Mononuclear cell (primary cell): ENCODE measurements around the gene HNRNPM. TPM values are rescaled to one million over a fixed set of nuclear protein-coding genes. Genes with fewer than 3 reads are reported as not detected.

Experiments used
- H3K27me3 ChIP-seq: 2 replicates; pipeline ENCODE4 v1.6.0; 2011; ENCODE audit warnings: low read length, control low read depth; ENCODE audit not compliant: insufficient read depth
- H3K4me1 ChIP-seq: 2 replicates; pipeline ENCODE4 v1.5.1; 2011; ENCODE audit warnings: mild to moderate bottlenecking, low read length, control low read depth; ENCODE audit not compliant: insufficient read depth
- H3K4me3 ChIP-seq: 2 replicates; pipeline ENCODE4 v1.5.1; 2011; ENCODE audit warnings: mild to moderate bottlenecking, low read length, moderate library complexity
- H3K9me3 ChIP-seq: 2 replicates; pipeline ENCODE4 v1.5.1; 2011; ENCODE audit warnings: low read depth, mild to moderate bottlenecking, control low read depth, low read length
- total RNA-seq: library from RNA; depleted of rRNA; stranded (reverse); fragments of >200 nt; gene quantifications from one replicate; pipeline ENCODE4 v1.2.3, GENCODE V29; 2012

The HNRNPM gene
- total RNA-seq, 1 donor, result 104 TPM

DNA sequence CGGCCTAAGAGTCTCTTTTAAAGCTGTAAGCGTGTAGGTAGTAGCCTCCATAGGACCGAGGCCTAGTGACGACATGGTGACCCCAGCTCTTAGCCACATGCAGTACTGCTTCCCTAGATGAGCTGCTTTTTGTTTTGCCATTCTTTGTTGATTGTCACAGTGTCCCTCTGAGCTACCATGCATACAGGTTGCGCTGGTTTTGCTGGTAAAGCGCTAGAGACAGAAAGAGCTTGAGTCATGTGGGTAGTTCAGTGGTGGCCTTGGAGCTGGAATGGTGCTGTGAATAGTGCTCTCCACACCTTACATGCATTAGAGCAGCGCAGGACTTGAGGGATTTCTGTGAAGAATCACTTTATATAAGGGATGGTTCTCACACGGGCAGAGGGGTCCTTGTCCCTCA is 5.1 kb downstream of the HNRNPM start:
- Histone ChIP-seq H3K4me1 (peaks cover 79% of the 10 kb centered on the region), H3K4me3 (no peak overlapping the region), H3K9me3 (no peaks in the 10 kb centered on the region)

DNA sequence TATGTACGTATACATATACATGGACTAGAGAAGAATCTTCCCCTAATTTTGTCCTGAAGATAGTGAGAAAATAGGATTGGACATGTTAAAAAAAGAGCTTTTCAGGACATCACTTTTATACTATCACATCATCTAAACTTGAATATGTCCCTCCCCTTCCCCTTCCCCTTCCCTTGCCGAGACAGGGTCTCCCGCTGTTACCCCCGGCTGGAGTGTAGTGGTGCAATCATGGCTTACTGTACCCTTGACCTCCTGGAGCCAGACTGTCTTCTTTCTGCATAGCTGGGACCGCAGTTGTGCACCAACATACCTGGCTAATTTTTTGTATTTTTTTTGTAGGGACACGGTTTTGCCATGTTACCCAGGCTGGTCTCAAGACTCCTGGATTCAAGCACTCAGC is 6.6 kb downstream of the HNRNPM start:
- Histone ChIP-seq H3K27me3 (no peaks in the 10 kb centered on the region), H3K9me3 (no peaks in the 10 kb centered on the region), H3K4me3 (no peak overlapping the region), H3K4me1 (peaks cover 70% of the 10 kb centered on the region)

More for the DNA sequence above, 5.1 kb downstream of the HNRNPM start:
- H3K27me3 ChIP-seq, result no peaks in the 10 kb centered on the region

- Histone ChIP-seq H3K9me3 (no peaks in the 10 kb centered on the region), H3K4me1 (peaks cover 69% of the 10 kb centered on the region), H3K4me3 (no peak overlapping the region), H3K27me3 (no peaks in the 10 kb centered on the region)
Observed at GRCh38 chr19:8451885-8452284, 7.1 kb downstream of the HNRNPM start.

- peaks cover 64% of the 10 kb centered on the region for H3K4me1 ChIP-seq
Observed at GRCh38 chr19:8452446-8453123, 7.8 kb downstream of the HNRNPM start.

DNA sequence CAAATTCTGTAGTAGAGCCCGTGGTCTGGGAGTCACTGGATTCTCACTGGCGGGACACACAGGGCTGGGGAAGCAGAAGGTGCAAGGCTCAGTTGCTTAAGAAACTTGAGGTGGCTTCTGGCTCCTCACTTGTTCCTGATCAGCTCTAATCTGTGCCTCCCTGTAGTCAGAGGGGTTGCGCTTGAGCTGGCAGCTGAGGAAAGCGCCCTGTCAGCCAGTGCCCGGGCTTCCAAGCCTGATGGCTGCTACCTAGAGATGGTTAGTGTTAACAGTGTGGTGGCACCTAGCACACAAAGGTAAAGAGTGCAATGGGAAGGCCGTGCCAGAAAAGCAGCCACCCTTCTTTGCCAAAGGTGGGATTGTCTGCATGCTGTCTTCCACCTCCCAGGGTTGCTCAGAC is 8.8 kb downstream of the HNRNPM start:
- Histone ChIP-seq H3K9me3 (no peaks in the 10 kb centered on the region), H3K4me1 (peaks cover 54% of the 10 kb centered on the region), H3K27me3 (no peaks in the 10 kb centered on the region), H3K4me3 (no peak overlapping the region)

More at GRCh38 chr19:8452446-8453123, 7.8 kb downstream of the HNRNPM start:
- H3K9me3 ChIP-seq, result no peaks in the 10 kb centered on the region
- no peak overlapping the region for H3K4me3 ChIP-seq
- H3K27me3 ChIP-seq, result no peaks in the 10 kb centered on the region

GRCh38 chr19:8454218-8454617 is 9.4 kb downstream of the HNRNPM start:
- no peaks in the 10 kb centered on the region for H3K9me3 ChIP-seq
- H3K4me3 ChIP-seq, result no peak overlapping the region
- H3K27me3 ChIP-seq, result no peaks in the 10 kb centered on the region
- peaks cover 52% of the 10 kb centered on the region for H3K4me1 ChIP-seq

GRCh38 chr19:8455018-8455417 is 10.2 kb downstream of the HNRNPM start:
- Histone ChIP-seq H3K4me1 (peaks cover 47% of the 10 kb centered on the region), H3K27me3 (no peaks in the 10 kb centered on the region), H3K9me3 (no peaks in the 10 kb centered on the region), H3K4me3 (no peak overlapping the region)

DNA sequence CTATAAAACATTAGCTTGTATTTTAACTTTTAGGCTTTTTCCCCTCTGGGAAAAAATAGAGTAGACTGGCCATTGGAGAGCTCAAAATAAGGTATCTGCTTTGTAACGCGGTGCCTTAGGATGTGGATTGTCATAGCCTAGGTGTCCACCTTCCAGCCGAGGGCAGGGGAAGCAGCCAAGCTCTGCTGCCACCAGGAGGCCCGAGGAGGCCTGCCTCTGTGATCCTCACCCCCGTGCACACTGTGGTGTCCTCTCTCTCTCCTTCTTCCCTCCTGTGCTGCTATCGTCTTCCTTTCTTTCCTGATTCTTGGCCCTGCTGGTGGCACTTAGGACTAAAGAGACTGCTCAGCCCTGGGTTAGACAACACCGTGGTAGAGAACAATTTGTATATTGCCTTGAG is 11.3 kb downstream of the HNRNPM start:
- Histone ChIP-seq H3K27me3 (no peaks in the 10 kb centered on the region), H3K4me1 (peaks cover 40% of the 10 kb centered on the region), H3K4me3 (no peak overlapping the region), H3K9me3 (no peaks in the 10 kb centered on the region)

- H3K27me3 ChIP-seq, result no peaks in the 10 kb centered on the region
- peaks cover 29% of the 10 kb centered on the region for H3K4me1 ChIP-seq
- H3K4me3 ChIP-seq, result no peak overlapping the region
- H3K9me3 ChIP-seq, result no peaks in the 10 kb centered on the region
Observed at GRCh38 chr19:8457209-8457608, 12.4 kb downstream of the HNRNPM start.

- Histone ChIP-seq H3K9me3 (no peaks in the 10 kb centered on the region), H3K4me1 (peaks cover 22% of the 10 kb centered on the region), H3K4me3 (no peak overlapping the region), H3K27me3 (no peaks in the 10 kb centered on the region)
Observed at GRCh38 chr19:8457827-8458226, 13.1 kb downstream of the HNRNPM start.

GRCh38 chr19:8458380-8458779 is 13.6 kb downstream of the HNRNPM start:
- H3K4me3 ChIP-seq, result no peak overlapping the region
- peaks cover 17% of the 10 kb centered on the region for H3K4me1 ChIP-seq
- no peaks in the 10 kb centered on the region for H3K27me3 ChIP-seq
- H3K9me3 ChIP-seq, result no peaks in the 10 kb centered on the region

GRCh38 chr19:8459095-8459494 is 14.3 kb downstream of the HNRNPM start:
- Histone ChIP-seq H3K4me1 (peaks cover 11% of the 10 kb centered on the region), H3K4me3 (no peak overlapping the region), H3K27me3 (no peaks in the 10 kb centered on the region), H3K9me3 (no peaks in the 10 kb centered on the region)

DNA sequence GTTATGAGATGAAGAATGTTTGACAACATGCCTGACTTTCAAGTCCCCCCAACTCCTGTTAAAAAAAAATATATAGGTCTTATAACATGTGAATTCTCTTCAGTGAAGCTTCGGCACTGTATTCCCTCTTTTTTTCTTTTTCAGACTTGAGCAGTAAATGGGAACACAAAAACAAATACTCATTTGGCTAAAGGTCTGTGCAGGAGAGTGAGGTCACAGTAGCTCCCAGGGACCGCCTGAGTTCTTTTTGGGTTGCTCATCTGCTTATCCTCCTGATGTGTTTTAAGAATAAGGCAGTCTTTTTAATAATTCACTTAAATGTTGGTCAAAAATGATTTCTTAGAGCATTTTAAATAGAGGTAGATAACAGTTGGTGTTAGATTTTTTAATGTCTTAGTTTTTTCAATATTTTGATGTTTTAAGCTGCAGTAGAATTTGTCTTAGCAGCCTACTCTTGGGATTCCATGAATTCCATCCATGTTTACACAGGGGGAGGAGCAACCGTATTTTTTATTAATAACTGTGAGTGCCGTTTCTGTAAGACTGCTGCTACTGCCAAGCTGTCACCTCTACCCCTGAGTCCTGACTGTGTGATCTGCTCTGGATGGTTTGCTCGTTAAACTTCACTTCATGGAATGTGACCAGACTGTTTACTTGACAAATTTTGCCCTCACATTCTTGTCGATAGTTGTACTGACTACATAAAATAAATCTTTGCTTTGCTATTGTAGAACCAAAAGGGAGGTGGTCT is 14.9 kb downstream of the HNRNPM start:
- Histone ChIP-seq H3K27me3 (no peaks in the 10 kb centered on the region), H3K4me3 (no peak overlapping the region), H3K4me1 (peaks cover 11% of the 10 kb centered on the region), H3K9me3 (no peaks in the 10 kb centered on the region)

DNA sequence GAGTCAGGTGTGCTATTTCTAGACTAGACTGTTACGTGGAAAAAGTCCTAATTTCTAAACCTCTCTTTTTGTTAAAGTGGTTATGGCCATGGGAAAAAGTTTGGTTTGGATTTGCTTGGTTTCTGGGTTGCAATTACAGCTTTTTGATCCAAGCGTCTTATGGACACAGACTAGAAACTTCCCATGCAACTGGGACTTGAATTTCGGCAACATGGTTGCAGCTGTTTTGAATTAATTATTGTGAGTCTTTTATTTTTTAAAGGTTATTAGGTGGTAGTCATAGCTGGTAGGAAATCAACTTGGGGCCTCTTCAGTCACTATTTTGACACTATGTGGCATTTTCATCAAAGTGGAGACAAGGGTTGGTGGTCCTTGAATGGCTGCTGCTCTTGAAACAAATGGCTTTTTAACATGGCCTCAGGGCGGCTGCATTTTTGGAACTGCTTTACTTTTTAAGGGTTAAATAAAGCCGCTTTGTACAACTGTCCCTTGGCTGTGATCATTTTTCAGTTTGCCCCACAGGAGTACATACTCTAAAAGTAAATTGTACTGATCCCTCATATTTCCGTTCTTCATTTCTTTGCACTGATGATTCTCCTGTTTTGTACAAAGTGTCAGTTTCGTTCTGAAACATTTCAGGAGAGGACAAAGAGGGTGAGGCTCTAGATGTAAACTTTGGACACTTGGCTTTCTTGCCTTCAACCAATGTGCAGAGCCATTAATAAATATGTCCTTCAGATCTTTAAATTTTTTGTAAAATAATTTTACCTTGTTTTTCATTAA is 15.9 kb downstream of the HNRNPM start:
- Histone ChIP-seq H3K4me1 (peaks cover 11% of the 10 kb centered on the region), H3K27me3 (no peaks in the 10 kb centered on the region), H3K9me3 (no peaks in the 10 kb centered on the region), H3K4me3 (no peak overlapping the region)

DNA sequence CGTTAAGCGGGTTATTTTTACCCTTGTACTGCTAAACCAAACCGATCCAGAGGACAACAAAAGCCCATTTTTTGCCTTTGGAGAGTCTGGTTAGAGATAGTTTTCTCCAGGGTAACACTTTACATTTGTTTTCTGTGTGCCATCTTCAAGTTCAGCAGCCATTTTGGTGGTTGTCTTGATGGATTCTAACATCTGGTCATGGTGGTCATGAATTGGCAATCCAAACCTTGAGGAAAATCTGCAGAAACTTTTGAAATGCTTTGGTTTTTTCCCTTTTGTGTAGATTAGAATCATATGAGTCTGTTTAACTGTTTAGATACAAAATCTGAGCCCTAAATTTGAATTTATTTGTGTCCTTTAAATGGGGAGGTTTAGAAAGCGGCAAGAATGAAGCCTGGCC is 16.6 kb downstream of the HNRNPM start:
- H3K9me3 ChIP-seq, result no peaks in the 10 kb centered on the region

More for the DNA sequence above, 16.6 kb downstream of the HNRNPM start:
- peaks cover 11% of the 10 kb centered on the region for H3K4me1 ChIP-seq
- H3K27me3 ChIP-seq, result no peaks in the 10 kb centered on the region
- no peak overlapping the region for H3K4me3 ChIP-seq
